Urothelium cell line (cell line): ENCODE measurements around the gene F11R.
"Not testable (repeated sequence)": the region's sequence is repeated elsewhere in the genome, so short reads cannot be mapped to it uniquely, and the experiment has no call there.

Source experiments
- DNase-seq: peaks from one replicate; pipeline ENCODE4 v3.0.0; 2011; ENCODE audit warnings: low spot score, mixed read lengths
- FAIRE-seq: peaks from 2 replicates; lab custom pipeline; 2011; peaks lifted over from hg19 to GRCh38; lab: Jason Lieb, UNC

F11R gene

GRCh38 chr1:161016683-161017082, 4.3 kb downstream of the F11R start:
- not testable (repeated sequence) for DNase-seq, FAIRE-seq

DNA sequence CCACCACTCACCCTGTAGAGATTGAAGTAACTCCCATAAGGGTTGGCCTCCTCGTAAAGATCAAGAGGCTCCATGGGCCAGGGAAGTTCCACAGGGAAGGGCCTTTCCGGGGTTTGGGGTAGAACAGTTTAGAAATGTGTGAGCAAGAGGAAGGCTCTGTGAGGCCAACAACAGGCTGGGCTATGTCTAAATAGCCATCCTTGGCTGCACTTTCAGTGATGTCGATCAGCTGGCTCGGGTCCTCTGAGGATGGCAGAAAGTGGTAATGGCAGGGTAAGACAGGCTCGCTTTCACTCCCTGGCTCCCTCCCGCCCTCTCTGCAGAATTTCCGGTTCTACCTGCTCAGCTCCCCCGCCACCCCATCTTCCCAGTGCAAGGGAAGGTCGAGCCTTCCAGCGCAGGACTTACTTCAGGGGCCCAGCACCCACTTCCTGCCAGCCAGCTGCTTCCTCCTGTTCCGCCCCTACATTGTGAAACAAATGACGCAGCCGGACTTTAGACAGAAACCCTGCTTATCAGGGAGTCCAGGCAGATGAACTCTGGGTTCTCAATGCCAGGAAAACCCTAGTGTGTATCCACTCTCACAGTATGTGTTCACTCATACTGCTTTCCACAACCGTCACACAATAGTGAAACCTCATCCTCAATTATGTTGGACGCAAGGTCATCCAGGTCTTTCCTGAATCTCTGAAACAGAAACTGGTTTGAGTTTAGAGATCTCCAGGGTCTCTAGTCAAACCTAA, 7.3 kb downstream of the F11R start:
- DNase-seq (no peak), FAIRE-seq (no peak)

DNA sequence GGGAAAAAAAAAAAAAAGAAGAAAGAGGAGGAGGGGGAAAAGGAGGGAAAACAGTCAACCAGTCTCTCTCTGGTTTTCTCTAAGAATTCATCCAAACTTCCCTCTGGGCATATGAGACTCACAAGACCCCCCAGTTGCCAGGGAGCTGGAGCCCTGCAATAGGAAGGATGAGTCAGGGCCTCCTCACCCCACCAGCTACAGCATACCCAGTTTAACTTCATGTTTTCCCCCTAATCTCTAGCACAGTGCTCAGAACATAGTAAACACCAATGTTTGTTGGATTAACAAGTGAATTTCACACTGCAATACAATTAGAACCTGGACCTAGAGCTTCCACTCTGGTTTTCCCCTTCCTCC, 7.8 kb downstream of the F11R start:
- no peak for FAIRE-seq
- DNase-seq: no peak

DNA sequence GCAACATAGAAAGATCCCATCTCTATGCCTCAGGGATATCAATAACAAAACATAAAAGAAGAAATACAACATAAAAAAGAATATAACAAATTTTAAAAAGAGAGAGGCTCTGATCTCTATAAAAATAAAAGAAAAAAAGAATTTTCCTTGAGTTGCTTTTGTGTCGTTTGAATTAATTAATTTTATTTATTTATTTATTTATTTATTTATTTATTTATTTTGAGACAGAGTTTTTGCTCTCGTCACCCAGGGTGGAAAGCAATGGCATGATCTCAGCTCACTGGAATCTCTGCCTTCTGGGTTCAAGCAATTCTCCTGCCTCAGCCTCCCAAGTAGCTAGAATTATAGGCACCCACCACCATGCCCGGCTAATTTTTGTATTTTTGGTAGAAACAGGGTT, 8.5 kb downstream of the F11R start:
- FAIRE-seq (no peak), DNase-seq (no peak)

GRCh38 chr1:161009602-161010211, 11.2 kb downstream of the F11R start:
- no peak for FAIRE-seq
- no peak for DNase-seq

DNA sequence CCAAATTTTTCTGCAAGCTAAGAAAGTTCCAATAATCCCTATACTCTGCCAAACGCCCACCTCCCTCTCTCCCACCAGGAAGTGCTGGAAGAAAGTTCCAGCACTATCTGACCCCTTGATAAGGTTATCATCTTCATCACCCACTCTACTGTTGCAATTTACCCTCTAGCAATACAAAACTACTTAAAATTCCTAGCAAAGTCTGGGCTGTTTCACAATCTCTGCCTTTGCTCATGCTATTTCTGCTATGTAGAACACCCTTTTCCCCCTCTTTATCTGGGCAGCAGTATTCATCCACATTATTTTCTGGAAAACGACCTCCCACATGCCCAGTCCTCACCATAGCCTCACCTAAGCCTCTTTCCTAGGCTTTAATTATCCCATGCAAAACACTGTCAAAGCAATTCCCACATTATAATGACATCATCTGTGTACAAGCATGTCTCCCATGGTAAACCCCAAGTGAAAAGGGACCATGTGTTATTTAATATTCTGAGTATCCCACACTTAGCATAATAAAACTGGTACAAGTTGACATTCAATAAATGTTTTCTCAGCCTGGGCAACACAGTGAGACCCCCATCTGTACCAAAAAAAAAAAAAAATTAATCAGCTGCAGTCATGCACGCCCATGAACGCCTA, 12.0 kb downstream of the F11R start:
- FAIRE-seq: no peak
- DNase-seq: no peak

- no peak for DNase-seq
- FAIRE-seq: no peak
Measured at GRCh38 chr1:161007369-161007768, 13.6 kb downstream of the F11R start.

DNA sequence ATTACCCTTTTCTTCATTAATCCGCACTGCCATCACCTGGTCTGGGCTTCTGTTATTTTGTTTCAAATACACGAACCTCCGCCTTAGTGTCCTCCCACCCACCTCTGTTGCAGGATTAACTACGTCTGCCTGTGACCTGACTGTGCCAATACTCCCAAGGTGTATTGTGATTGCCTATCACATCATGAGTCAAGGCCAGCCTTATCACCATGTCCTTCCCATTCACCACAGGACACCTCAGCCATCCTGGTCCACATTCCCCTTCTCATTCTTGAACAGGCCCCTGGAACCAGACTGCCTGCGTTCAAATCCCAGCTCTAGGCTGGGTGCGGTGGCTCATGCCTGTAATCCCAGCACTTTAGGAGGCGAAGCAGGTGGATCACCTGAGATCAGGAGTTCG, 14.4 kb downstream of the F11R start:
- FAIRE-seq (no peak), DNase-seq (no peak)

DNA sequence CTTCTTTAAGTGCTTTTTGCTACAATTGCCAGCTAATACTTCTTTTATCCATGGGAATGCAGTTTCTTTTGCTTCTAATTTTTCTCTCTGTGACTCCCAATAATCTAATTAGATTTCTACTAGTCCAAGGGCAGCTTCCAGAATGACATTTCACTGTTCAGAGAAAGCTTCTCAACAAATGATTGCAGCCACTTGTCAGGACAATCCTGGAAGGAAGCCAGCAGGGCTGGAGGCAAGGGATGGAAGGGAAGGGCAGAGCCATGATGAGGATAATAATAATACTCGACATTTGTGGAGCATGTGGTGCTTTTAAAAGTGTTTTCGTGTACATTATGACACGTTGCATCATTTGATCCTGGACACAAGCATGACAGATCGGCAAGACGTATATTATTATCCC, 19.4 kb downstream of the F11R start:
- FAIRE-seq (no peak), DNase-seq (no peak)

DNA sequence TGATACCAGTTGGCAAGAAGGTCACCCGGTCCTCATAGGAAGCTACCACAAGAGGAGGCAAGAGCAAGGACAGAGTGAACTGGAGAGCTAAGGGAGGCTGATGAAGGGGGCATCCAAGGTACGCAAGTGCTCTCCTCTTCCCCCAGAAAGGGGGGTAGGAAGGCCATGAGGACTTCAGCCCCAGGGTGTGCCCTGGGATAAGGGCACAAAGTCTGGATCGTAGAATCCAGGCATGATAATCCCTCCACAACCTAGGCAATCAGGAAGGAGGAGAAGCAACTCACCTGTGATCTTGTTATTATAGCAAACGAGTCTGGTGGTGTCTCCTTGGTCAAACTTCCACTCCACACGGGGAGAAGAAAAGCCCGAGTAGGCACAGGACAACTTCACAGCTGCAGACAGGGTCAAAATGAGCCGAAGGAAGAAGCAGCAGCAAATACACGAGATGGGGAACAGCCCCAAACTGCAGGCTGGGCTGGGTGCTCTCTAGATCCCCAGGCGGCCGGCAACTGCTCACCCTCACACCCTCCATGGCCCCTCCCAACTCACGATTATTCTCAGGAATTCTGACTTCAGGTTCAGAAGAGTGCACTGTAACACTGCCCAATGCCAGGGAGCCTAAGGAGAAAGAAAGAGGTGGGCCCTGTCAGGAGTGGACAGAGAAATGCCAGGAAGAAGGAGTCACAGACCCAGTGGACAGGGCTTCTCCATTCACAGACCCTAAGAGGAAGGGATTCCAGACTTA, 20.0 kb downstream of the F11R start:
- FAIRE-seq (no peak), DNase-seq (no peak)

DNA sequence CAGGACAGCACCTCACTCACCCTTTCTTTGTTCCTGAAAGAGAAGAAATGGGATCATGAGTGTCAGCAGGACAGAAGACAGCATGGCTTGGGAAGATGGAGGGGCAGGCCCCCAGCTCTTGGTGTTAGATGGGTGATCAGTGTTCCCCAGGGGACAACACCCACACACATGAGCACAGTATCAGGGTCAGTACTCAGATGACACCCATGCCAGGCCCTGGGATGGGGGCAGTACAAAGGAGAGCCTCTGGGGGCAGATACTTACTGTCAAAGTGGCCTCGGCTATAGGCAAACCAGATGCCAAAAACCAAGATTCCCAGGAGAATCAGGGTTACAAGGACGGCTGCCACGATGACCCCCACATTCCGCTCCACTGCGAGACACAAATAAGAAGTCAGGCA, 21.6 kb downstream of the F11R start:
- FAIRE-seq: no peak
- no peak for DNase-seq

- FAIRE-seq (no peak), DNase-seq (peak; percentile 50)
Measured at GRCh38 chr1:160997323-160998038, 23.5 kb downstream of the F11R start.

- peak; percentile 20 for FAIRE-seq
- peak; percentile 79 for DNase-seq
Measured at GRCh38 chr1:160996178-160996577, 24.8 kb downstream of the F11R start.

DNA sequence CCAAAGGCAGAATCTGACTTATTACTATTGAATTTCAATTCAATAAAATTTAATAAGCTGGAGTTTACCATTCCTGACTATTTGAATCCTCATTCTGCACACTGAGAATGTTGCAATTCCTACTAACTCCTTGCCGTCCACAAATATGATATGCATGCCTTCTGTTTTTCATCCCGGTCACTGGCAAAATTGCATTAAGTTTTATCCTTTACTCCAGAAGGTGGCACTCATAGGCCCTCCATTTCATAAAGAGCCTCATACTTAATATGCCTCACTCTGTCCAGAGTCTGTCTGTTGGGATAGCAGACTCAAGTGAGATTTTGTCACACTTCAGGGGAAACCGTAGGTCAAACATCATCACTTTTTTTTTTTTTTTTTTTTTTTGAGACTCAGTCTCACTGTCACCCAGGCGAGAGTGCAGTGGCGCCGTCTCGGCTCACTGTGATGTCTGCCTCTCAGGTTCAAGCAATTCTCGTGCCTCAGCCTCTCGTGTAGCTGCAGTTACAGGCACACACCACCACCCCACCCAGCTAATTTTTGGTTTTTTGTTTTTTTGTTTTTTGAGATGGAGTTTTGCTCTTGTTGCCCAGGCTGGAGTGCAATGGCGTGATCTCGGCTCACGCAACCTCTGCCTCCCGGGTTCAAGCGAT, 27.3 kb downstream of the F11R start:
- FAIRE-seq: no peak
- no peak for DNase-seq

DNA sequence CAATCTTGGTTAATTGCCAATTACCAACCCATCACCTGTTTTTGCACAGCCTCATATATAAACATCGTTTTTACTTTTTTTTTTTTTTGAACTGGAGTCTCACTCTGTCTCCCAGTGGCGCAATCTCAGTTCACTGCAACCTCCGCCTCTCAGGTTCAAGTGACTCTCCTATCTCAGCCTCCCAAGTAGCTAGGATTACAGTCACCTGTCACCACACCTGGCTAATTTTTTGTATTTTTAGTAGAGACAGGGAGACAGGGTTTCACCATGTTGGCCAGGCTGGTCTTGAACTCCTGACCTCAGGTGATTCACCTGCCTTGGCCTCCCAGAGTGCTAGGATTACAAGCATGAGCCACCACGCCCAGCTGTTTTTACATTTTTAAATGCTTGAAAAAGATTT, 28.9 kb downstream of the F11R start:
- DNase-seq, FAIRE-seq: not testable (repeated sequence)

DNA sequence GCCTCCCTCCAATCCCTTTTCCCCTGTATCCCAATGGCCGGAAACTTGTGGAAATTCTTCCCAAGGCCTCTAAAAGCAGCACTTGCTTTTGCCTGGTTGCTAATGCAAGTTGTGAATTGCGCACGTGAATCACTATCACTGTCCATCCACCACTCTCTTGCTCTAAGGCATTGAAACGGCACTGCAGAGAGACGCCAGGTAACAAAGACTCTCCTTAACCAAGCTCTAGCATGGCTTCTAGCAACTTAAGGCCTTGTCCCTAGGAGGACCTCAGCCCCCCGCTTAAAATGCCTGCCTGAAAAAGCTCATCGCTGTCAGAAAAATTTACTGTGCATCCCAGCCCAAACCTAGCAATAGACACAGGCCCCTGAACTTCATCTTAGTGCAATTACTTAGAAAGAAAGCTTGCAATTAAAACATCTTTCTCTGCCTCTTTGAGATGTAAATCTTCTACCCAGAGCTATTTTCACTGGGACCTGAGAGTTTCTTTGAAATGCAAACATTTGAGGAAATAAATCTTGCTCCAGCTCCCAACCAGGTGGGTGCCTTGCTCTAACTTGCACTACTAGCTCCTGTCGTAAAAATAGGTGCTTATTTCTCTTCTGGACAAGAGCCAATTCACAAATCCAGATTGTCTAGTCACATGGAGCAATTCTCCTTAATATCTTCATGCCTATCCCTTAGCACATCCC, 33.4 kb downstream of the F11R start:
- DNase-seq (no peak), FAIRE-seq (no peak)

GRCh38 chr1:160985723-160986122, 35.2 kb downstream of the F11R start:
- DNase-seq (no peak), FAIRE-seq (peak; percentile 30)

DNA sequence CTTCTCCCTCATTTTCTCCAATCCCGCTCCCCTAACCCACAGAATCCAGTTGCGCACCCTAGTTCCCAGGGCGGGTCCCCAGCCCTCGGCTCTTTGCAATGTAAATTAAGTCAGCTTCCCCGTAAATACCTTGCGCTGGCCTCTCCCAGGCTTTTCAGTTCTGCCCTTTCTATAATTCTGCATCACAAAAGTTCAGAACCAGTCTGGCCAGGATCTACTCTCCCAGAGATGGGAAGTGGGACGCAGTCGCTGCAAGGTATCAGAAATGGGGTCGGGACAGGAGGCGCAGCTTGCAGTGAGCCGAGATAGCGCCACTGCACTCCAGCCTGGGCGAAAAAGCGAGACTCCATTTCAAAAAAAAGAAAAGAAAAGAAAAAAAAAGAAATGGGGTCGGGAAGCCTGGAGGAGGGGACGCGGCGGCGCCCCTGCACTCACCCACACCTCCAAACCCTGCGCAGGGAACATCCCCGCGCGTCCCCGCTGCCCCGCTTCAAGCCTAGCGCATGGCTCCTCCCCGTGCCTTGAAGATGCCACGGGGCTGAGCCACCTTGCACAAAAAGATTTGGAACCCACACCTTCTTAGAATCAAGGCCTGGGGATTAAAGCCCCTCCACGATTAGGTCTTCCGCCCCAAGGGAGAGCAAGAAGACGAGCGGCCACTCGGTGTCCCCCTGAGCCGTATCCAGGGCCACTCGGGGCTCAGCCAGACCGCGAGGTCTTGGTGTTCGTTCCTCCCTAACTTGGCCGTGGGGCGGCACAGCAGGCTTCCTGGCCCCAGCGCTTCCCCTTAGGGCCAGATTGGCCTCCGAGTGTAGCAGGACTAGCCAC, 39.2 kb downstream of the F11R start:
- FAIRE-seq: no peak
- DNase-seq: no peak

DNA sequence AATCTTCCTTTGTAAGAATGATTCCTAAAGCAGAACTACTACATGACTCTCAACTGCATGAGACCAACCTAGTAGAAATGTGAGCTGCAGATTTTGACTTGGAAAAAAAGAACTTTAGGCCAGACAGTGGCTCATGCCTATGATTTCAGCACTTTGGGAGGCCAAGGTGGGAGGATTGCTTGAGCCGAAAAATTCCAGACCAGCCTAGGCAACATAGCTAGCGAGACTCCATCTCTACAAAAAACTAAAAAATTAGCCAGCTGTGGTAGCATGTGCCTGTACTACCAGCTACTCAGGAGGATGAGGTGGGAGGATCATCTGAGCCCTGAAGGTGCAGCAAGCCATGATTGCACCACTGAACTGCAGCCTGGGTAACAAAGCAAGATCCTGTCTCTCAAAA, 41.7 kb downstream of the F11R start:
- DNase-seq (no peak), FAIRE-seq (no peak)
